ENCODE data around the gene PRELID1.

The PRELID1 gene

GRCh38 chr5:177344891-177345290 is 41.3 kb downstream of the PRELID1 start:
- Histone ChIP-seq H3K4me1 (ENCODE audit: control insufficient read depth, insufficient read depth, low read length, poor library complexity, severe bottlenecking) (peaks cover 3% of the 10 kb centered on the region), H3K4me3 (ENCODE audit: insufficient read depth, low read depth, low read length, poor library complexity, severe bottlenecking) (no peak overlapping the region), H3K9me3 (ENCODE audit: control insufficient read depth, low read length) (no peaks in the 10 kb centered on the region), H3K36me3 (ENCODE audit: control insufficient read depth, insufficient read depth, low read length) (peaks cover 25% of the 10 kb centered on the region), H3K27me3 (replicated peaks; ENCODE audit: control insufficient read depth, insufficient read depth, low read length, poor library complexity, severe bottlenecking) (no peaks in the 10 kb centered on the region), H3K27ac (ENCODE audit: insufficient read depth, low read length, poor library complexity, severe bottlenecking) (no peak overlapping the region)
- DNase-seq: no peak

- DNase-seq: no peak
- Histone ChIP-seq H3K36me3 (ENCODE audit: control insufficient read depth, insufficient read depth, low read length) (peaks cover 21% of the 10 kb centered on the region), H3K27ac (ENCODE audit: insufficient read depth, low read length, poor library complexity, severe bottlenecking) (no peak overlapping the region), H3K4me3 (ENCODE audit: insufficient read depth, low read depth, low read length, poor library complexity, severe bottlenecking) (no peak overlapping the region), H3K4me1 (ENCODE audit: control insufficient read depth, insufficient read depth, low read length, poor library complexity, severe bottlenecking) (peaks cover 17% of the 10 kb centered on the region), H3K9me3 (ENCODE audit: control insufficient read depth, low read length) (no peaks in the 10 kb centered on the region), H3K27me3 (replicated peaks; ENCODE audit: control insufficient read depth, insufficient read depth, low read length, poor library complexity, severe bottlenecking) (no peaks in the 10 kb centered on the region)
These were observed 43.2 kb downstream of the PRELID1 start for GRCh38 chr5:177346820-177347219.

DNA sequence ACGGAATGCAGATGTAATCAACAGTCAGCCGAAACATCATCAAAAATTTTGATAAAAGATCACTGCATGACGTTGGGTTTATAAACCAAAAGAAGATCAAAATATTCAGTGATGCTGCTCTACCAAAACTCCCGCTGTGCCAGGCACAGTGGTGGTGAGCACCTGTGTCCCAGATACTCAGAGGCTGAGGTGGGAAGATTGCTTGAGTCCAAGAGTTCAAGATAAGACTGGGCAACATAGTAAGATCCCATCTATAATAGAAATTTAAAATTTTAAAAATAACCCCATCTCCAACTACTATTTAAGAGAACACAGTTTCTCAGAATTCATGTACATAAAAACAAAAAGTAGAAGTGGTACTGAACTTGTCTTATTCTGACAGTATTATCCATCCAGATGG is 44.1 kb downstream of the PRELID1 start:
- peaks cover 21% of the 10 kb centered on the region for H3K36me3 ChIP-seq (ENCODE audit: control insufficient read depth, insufficient read depth, low read length)
- H3K9me3 ChIP-seq (ENCODE audit: control insufficient read depth, low read length): no peaks in the 10 kb centered on the region
- DNase-seq: no peak
- no peaks in the 10 kb centered on the region for H3K27me3 ChIP-seq (replicated peaks; ENCODE audit: control insufficient read depth, insufficient read depth, low read length, poor library complexity, severe bottlenecking)
- no peak overlapping the region for H3K27ac ChIP-seq (ENCODE audit: insufficient read depth, low read length, poor library complexity, severe bottlenecking)
- H3K4me1 ChIP-seq (ENCODE audit: control insufficient read depth, insufficient read depth, low read length, poor library complexity, severe bottlenecking): peaks cover 22% of the 10 kb centered on the region
- H3K4me3 ChIP-seq (ENCODE audit: insufficient read depth, low read depth, low read length, poor library complexity, severe bottlenecking): no peak overlapping the region

- peaks cover 22% of the 10 kb centered on the region for H3K4me1 ChIP-seq (ENCODE audit: control insufficient read depth, insufficient read depth, low read length, poor library complexity, severe bottlenecking)
These were observed 45.7 kb downstream of the PRELID1 start for GRCh38 chr5:177349362-177349647.

DNA sequence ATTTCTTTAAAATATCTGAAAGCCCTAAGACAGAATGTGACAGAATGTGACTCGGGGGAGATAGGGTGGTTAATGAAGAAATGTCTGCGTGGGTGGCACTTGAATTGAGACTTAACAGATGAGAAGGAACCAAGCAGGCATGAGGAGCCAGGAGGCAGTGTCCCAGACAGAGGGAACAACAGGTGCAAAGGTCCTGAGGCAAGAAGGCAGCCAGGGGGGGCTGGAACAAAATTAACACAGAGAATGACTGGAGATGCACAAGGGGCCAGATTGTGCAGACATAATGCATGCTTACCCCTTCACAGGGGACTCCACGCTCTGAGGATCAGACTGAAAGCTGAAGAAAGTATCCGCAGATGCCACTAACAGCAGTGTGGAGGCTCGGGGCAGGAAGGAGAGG is 46.2 kb downstream of the PRELID1 start:
- no peak for DNase-seq
- Histone ChIP-seq H3K27me3 (replicated peaks; ENCODE audit: control insufficient read depth, insufficient read depth, low read length, poor library complexity, severe bottlenecking) (no peaks in the 10 kb centered on the region), H3K36me3 (ENCODE audit: control insufficient read depth, insufficient read depth, low read length) (peaks cover 21% of the 10 kb centered on the region), H3K4me1 (ENCODE audit: control insufficient read depth, insufficient read depth, low read length, poor library complexity, severe bottlenecking) (peaks cover 22% of the 10 kb centered on the region), H3K9me3 (ENCODE audit: control insufficient read depth, low read length) (no peaks in the 10 kb centered on the region), H3K27ac (ENCODE audit: insufficient read depth, low read length, poor library complexity, severe bottlenecking) (no peak overlapping the region), H3K4me3 (ENCODE audit: insufficient read depth, low read depth, low read length, poor library complexity, severe bottlenecking) (no peak overlapping the region)

More at GRCh38 chr5:177349362-177349647, 45.7 kb downstream of the PRELID1 start:
- H3K27me3 ChIP-seq (replicated peaks; ENCODE audit: control insufficient read depth, insufficient read depth, low read length, poor library complexity, severe bottlenecking): no peaks in the 10 kb centered on the region
- DNase-seq: no peak
- no peak overlapping the region for H3K27ac ChIP-seq (ENCODE audit: insufficient read depth, low read length, poor library complexity, severe bottlenecking)
- no peaks in the 10 kb centered on the region for H3K9me3 ChIP-seq (ENCODE audit: control insufficient read depth, low read length)
- H3K36me3 ChIP-seq (ENCODE audit: control insufficient read depth, insufficient read depth, low read length): peaks cover 21% of the 10 kb centered on the region
- H3K4me3 ChIP-seq (ENCODE audit: insufficient read depth, low read depth, low read length, poor library complexity, severe bottlenecking): no peak overlapping the region

- peaks cover 22% of the 10 kb centered on the region for H3K4me1 ChIP-seq (ENCODE audit: control insufficient read depth, insufficient read depth, low read length, poor library complexity, severe bottlenecking)
- DNase-seq: no peak
- H3K27ac ChIP-seq (ENCODE audit: insufficient read depth, low read length, poor library complexity, severe bottlenecking): peak overlapping the region; percentile 94
- no peaks in the 10 kb centered on the region for H3K9me3 ChIP-seq (ENCODE audit: control insufficient read depth, low read length)
- H3K27me3 ChIP-seq (replicated peaks; ENCODE audit: control insufficient read depth, insufficient read depth, low read length, poor library complexity, severe bottlenecking): no peaks in the 10 kb centered on the region
- peaks cover 21% of the 10 kb centered on the region for H3K36me3 ChIP-seq (ENCODE audit: control insufficient read depth, insufficient read depth, low read length)
- H3K4me3 ChIP-seq (ENCODE audit: insufficient read depth, low read depth, low read length, poor library complexity, severe bottlenecking): peak overlapping the region; percentile 79
These were observed 47.3 kb downstream of the PRELID1 start for GRCh38 chr5:177350776-177351391.

DNA sequence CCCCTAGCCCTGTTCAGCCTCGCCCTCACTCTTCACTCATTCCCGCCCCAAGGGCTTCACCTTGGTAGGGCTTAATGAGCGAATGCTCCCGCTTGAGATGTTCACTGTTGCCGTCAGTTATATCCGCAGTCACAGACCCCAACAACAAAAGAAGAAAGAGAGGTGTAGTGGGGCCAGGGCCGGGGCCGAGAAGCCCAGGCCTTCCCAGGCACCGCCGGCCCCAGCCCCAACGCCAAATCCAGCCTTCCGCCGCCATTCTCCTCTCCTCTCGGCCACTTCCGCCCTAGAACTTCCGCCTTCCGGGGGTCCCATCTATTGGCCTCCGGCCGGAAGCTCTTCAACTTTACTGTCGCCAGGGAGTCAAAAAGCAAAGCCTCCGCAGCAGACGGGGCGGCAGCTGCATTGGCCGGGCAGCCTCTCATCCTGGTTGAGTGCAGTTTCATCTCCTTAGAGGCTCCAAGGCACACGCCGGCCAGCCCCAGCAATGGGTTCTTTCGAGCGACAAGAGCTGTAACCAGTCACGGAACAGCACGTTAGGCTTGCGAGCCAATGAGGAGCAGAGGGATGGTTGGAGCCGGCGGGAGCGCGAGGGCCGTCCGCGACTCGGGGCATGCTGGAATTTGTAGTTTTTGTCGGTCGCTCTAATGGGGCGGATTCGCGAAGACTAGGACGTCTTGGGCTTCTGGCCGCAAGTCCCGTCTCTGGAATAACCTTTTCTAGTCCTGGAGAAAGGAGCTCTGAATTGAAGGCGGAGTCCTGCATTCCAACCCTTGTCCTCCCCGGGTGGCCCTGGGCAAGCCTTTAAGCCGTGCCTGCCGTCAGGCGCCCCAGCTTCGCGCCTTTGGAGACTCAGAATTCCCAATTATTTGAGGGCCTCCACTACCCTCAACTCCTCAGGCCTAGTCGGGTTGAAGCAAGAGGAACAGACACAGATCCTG is 48.1 kb downstream of the PRELID1 start, which contains the start of gene LMAN2:
TSS of gene LMAN2 (minus strand) at position 277 of the 938 bp plus-strand sequence. CDS start at position 256, 21 bp downstream.
- peaks cover 26% of the 10 kb centered on the region for H3K4me1 ChIP-seq (ENCODE audit: control insufficient read depth, insufficient read depth, low read length, poor library complexity, severe bottlenecking)
- H3K4me3 ChIP-seq (ENCODE audit: insufficient read depth, low read depth, low read length, poor library complexity, severe bottlenecking): peak within 1 kb of the TSS; percentile 79
- H3K36me3 ChIP-seq (ENCODE audit: control insufficient read depth, insufficient read depth, low read length): peaks cover 18% of the 10 kb centered on the region
- DNase-seq: peak; percentile 77 to 89 (median 87)
- peak within 1 kb of the TSS; percentile 94 for H3K27ac ChIP-seq (ENCODE audit: insufficient read depth, low read length, poor library complexity, severe bottlenecking)
- no peaks in the 10 kb centered on the region for H3K9me3 ChIP-seq (ENCODE audit: control insufficient read depth, low read length)
- no peaks in the 10 kb centered on the region for H3K27me3 ChIP-seq (replicated peaks; ENCODE audit: control insufficient read depth, insufficient read depth, low read length, poor library complexity, severe bottlenecking)

- H3K4me3 ChIP-seq (ENCODE audit: insufficient read depth, low read depth, low read length, poor library complexity, severe bottlenecking): no peak overlapping the region
- H3K36me3 ChIP-seq (ENCODE audit: control insufficient read depth, insufficient read depth, low read length): peaks cover 9% of the 10 kb centered on the region
- no peak for DNase-seq
- H3K27me3 ChIP-seq (replicated peaks; ENCODE audit: control insufficient read depth, insufficient read depth, low read length, poor library complexity, severe bottlenecking): no peaks in the 10 kb centered on the region
- H3K9me3 ChIP-seq (ENCODE audit: control insufficient read depth, low read length): no peaks in the 10 kb centered on the region
- H3K27ac ChIP-seq (ENCODE audit: insufficient read depth, low read length, poor library complexity, severe bottlenecking): no peak overlapping the region
- H3K4me1 ChIP-seq (ENCODE audit: control insufficient read depth, insufficient read depth, low read length, poor library complexity, severe bottlenecking): peaks cover 35% of the 10 kb centered on the region
These were observed 49.5 kb downstream of the PRELID1 start for GRCh38 chr5:177353093-177353492.

GRCh38 chr5:177354256-177354655 is 50.7 kb downstream of the PRELID1 start:
- Histone ChIP-seq H3K27ac (ENCODE audit: insufficient read depth, low read length, poor library complexity, severe bottlenecking) (no peak overlapping the region), H3K4me3 (ENCODE audit: insufficient read depth, low read depth, low read length, poor library complexity, severe bottlenecking) (no peak overlapping the region), H3K9me3 (ENCODE audit: control insufficient read depth, low read length) (no peaks in the 10 kb centered on the region), H3K4me1 (ENCODE audit: control insufficient read depth, insufficient read depth, low read length, poor library complexity, severe bottlenecking) (peaks cover 44% of the 10 kb centered on the region), H3K36me3 (ENCODE audit: control insufficient read depth, insufficient read depth, low read length) (peaks cover 9% of the 10 kb centered on the region), H3K27me3 (replicated peaks; ENCODE audit: control insufficient read depth, insufficient read depth, low read length, poor library complexity, severe bottlenecking) (no peaks in the 10 kb centered on the region)
- DNase-seq: no peak

- Histone ChIP-seq H3K4me1 (ENCODE audit: control insufficient read depth, insufficient read depth, low read length, poor library complexity, severe bottlenecking) (peaks cover 47% of the 10 kb centered on the region), H3K9me3 (ENCODE audit: control insufficient read depth, low read length) (no peaks in the 10 kb centered on the region), H3K27me3 (replicated peaks; ENCODE audit: control insufficient read depth, insufficient read depth, low read length, poor library complexity, severe bottlenecking) (no peaks in the 10 kb centered on the region), H3K4me3 (ENCODE audit: insufficient read depth, low read depth, low read length, poor library complexity, severe bottlenecking) (no peak overlapping the region), H3K36me3 (ENCODE audit: control insufficient read depth, insufficient read depth, low read length) (peaks cover 4% of the 10 kb centered on the region), H3K27ac (ENCODE audit: insufficient read depth, low read length, poor library complexity, severe bottlenecking) (no peak overlapping the region)
- no peak for DNase-seq
These were observed 51.1 kb downstream of the PRELID1 start for GRCh38 chr5:177354711-177355110.

All from effector memory CD4-positive, alpha-beta T cell (primary cell).